ENCODE measurements around the gene ZNF14.
A peak's percentile ranks its signal among the peaks of the same experiment; 100 is the strongest.
"Not testable (repeated sequence)": the region's sequence is repeated elsewhere in the genome, so short reads cannot be mapped to it uniquely, and the experiment has no call there.

ZNF14 gene

GRCh38 chr19:19687090-19687489, 45.8 kb downstream of the ZNF14 start:
- no peak for DNase-seq (ENCODE audit: low read depth, low spot score)

GRCh38 chr19:19686580-19686979, 46.3 kb downstream of the ZNF14 start:
- DNase-seq (ENCODE audit: low read depth, low spot score) = no peak

- DNase-seq (ENCODE audit: low read depth, low spot score) = not testable (repeated sequence)
Measured at GRCh38 chr19:19686119-19686518, 46.8 kb downstream of the ZNF14 start.

GRCh38 chr19:19679176-19680073, 53.5 kb downstream of the ZNF14 start:
- no peak for DNase-seq (ENCODE audit: low read depth, low spot score)

GRCh38 chr19:19677579-19677978, 55.3 kb downstream of the ZNF14 start:
- no peak for DNase-seq (ENCODE audit: low read depth, low spot score)

GRCh38 chr19:19674315-19674714, 58.6 kb downstream of the ZNF14 start:
- no peak for DNase-seq (ENCODE audit: low read depth, low spot score)

- no peak for DNase-seq (ENCODE audit: low read depth, low spot score)
Measured at GRCh38 chr19:19672816-19673215, 60.1 kb downstream of the ZNF14 start.

- no peak for DNase-seq (ENCODE audit: low read depth, low spot score)
Measured at GRCh38 chr19:19670070-19670551, 62.8 kb downstream of the ZNF14 start.

GRCh38 chr19:19668230-19669012, 64.5 kb downstream of the ZNF14 start, which contains the start of gene ZNF101:
Gene ZNF101 (plus strand): TSS chr19:19668839. CDS start chr19:19668964, 125 bp downstream.
- peak; percentile 96 for DNase-seq (ENCODE audit: low read depth, low spot score)

- not testable (repeated sequence) for DNase-seq (ENCODE audit: low read depth, low spot score)
Measured at GRCh38 chr19:19665420-19665948, 67.4 kb downstream of the ZNF14 start.

- DNase-seq (ENCODE audit: low read depth, low spot score) = peak; percentile 83
Measured at GRCh38 chr19:19663256-19664120, 69.4 kb downstream of the ZNF14 start, which contains the start of gene ATP13A1. Gene ATP13A1 (minus strand): TSS chr19:19663676. CDS start chr19:19663666, 10 bp downstream.

- no peak for DNase-seq (ENCODE audit: low read depth, low spot score)
Measured at GRCh38 chr19:19662871-19663255, 70.0 kb downstream of the ZNF14 start.

GRCh38 chr19:19662344-19662743, 70.6 kb downstream of the ZNF14 start:
- DNase-seq (ENCODE audit: low read depth, low spot score) = no peak

- no peak for DNase-seq (ENCODE audit: low read depth, low spot score)
Measured at GRCh38 chr19:19661675-19662251, 71.1 kb downstream of the ZNF14 start.

- no peak for DNase-seq (ENCODE audit: low read depth, low spot score)
Measured at GRCh38 chr19:19661141-19661674, 71.7 kb downstream of the ZNF14 start.

Data from activated naive CD8-positive, alpha-beta T cell treated with anti-CD3 and anti-CD28 coated beads, Interleukin-2, amount 50 U/mL, for 16 hours (primary cell).